ENCODE measurements around the gene TBC1D14.
A peak's percentile ranks its signal among the peaks of the same experiment; 100 is the strongest.

Gene TBC1D14

GRCh38 chr4:6983544-6984142 lies 74.0 kb downstream of the TBC1D14 start:
- H3K27ac ChIP-seq (ENCODE audit: low read depth, low read length), result no peak overlapping the region
- H3K9ac ChIP-seq (ENCODE audit: low read depth, low read length), result no peak overlapping the region
- H3K4me1 ChIP-seq (ENCODE audit: control insufficient read depth, insufficient read depth, low read length), result peaks cover 22% of the 10 kb centered on the region
- no peak overlapping the region for H3K4me3 ChIP-seq (ENCODE audit: low read depth, low read length)
- no peaks in the 10 kb centered on the region for H3K27me3 ChIP-seq (ENCODE audit: control insufficient read depth, insufficient read depth, low read length)
- no peaks in the 10 kb centered on the region for H3K36me3 ChIP-seq (ENCODE audit: control insufficient read depth, insufficient read depth, low read length)
- H3K9me3 ChIP-seq (ENCODE audit: control insufficient read depth, insufficient read depth, low read length), result no peaks in the 10 kb centered on the region

GRCh38 chr4:6984612-6985425 lies 75.2 kb downstream of the TBC1D14 start:
- H3K27me3 ChIP-seq (ENCODE audit: control insufficient read depth, insufficient read depth, low read length), result no peaks in the 10 kb centered on the region
- H3K27ac ChIP-seq (ENCODE audit: low read depth, low read length), result no peak overlapping the region
- H3K36me3 ChIP-seq (ENCODE audit: control insufficient read depth, insufficient read depth, low read length), result no peaks in the 10 kb centered on the region
- no peaks in the 10 kb centered on the region for H3K9me3 ChIP-seq (ENCODE audit: control insufficient read depth, insufficient read depth, low read length)
- no peak overlapping the region for H3K4me3 ChIP-seq (ENCODE audit: low read depth, low read length)
- peaks cover 27% of the 10 kb centered on the region for H3K4me1 ChIP-seq (ENCODE audit: control insufficient read depth, insufficient read depth, low read length)
- no peak overlapping the region for H3K9ac ChIP-seq (ENCODE audit: low read depth, low read length)

- Histone ChIP-seq H3K4me3 (ENCODE audit: low read depth, low read length) (peak overlapping the region; percentile 76), H3K27me3 (ENCODE audit: control insufficient read depth, insufficient read depth, low read length) (no peaks in the 10 kb centered on the region), H3K9ac (ENCODE audit: low read depth, low read length) (peak overlapping the region; percentile 50), H3K4me1 (ENCODE audit: control insufficient read depth, insufficient read depth, low read length) (peaks cover 27% of the 10 kb centered on the region), H3K36me3 (ENCODE audit: control insufficient read depth, insufficient read depth, low read length) (0 out of 2 replicates have a peak, but pooled peaks cover 4% of the 10 kb centered on the region), H3K27ac (ENCODE audit: low read depth, low read length) (peak overlapping the region; percentile 92), H3K9me3 (ENCODE audit: control insufficient read depth, insufficient read depth, low read length) (no peaks in the 10 kb centered on the region)
These were observed 76.6 kb downstream of the TBC1D14 start for GRCh38 chr4:6986072-6986780.

GRCh38 chr4:6986781-6987587 lies 77.4 kb downstream of the TBC1D14 start:
- Histone ChIP-seq H3K4me3 (ENCODE audit: low read depth, low read length) (peak overlapping the region; percentile 83), H3K27me3 (ENCODE audit: control insufficient read depth, insufficient read depth, low read length) (no peaks in the 10 kb centered on the region), H3K9ac (ENCODE audit: low read depth, low read length) (peak overlapping the region; percentile 85), H3K9me3 (ENCODE audit: control insufficient read depth, insufficient read depth, low read length) (no peaks in the 10 kb centered on the region), H3K27ac (ENCODE audit: low read depth, low read length) (peak overlapping the region; percentile 92), H3K4me1 (ENCODE audit: control insufficient read depth, insufficient read depth, low read length) (peaks cover 27% of the 10 kb centered on the region), H3K36me3 (ENCODE audit: control insufficient read depth, insufficient read depth, low read length) (0 out of 2 replicates have a peak, but pooled peaks cover 4% of the 10 kb centered on the region)

- peak overlapping the region; percentile 85 for H3K9ac ChIP-seq (ENCODE audit: low read depth, low read length)
- H3K36me3 ChIP-seq (ENCODE audit: control insufficient read depth, insufficient read depth, low read length), result peaks cover 7% of the 10 kb centered on the region; the same call in 1 of the 2 replicates
- no peaks in the 10 kb centered on the region for H3K27me3 ChIP-seq (ENCODE audit: control insufficient read depth, insufficient read depth, low read length)
- H3K4me3 ChIP-seq (ENCODE audit: low read depth, low read length), result peak overlapping the region; percentile 83
- H3K4me1 ChIP-seq (ENCODE audit: control insufficient read depth, insufficient read depth, low read length), result peaks cover 27% of the 10 kb centered on the region
- H3K27ac ChIP-seq (ENCODE audit: low read depth, low read length), result peak overlapping the region; percentile 79
- no peaks in the 10 kb centered on the region for H3K9me3 ChIP-seq (ENCODE audit: control insufficient read depth, insufficient read depth, low read length)
These were observed 77.9 kb downstream of the TBC1D14 start for GRCh38 chr4:6987588-6987961.

GRCh38 chr4:6988016-6988715 lies 78.5 kb downstream of the TBC1D14 start:
- Histone ChIP-seq H3K4me1 (ENCODE audit: control insufficient read depth, insufficient read depth, low read length) (peaks cover 27% of the 10 kb centered on the region), H3K9me3 (ENCODE audit: control insufficient read depth, insufficient read depth, low read length) (no peaks in the 10 kb centered on the region), H3K4me3 (ENCODE audit: low read depth, low read length) (peak overlapping the region; percentile 83), H3K27me3 (ENCODE audit: control insufficient read depth, insufficient read depth, low read length) (no peaks in the 10 kb centered on the region), H3K27ac (ENCODE audit: low read depth, low read length) (peak overlapping the region; percentile 79), H3K36me3 (ENCODE audit: control insufficient read depth, insufficient read depth, low read length) (peaks cover 13% of the 10 kb centered on the region), H3K9ac (ENCODE audit: low read depth, low read length) (peak overlapping the region; percentile 85)

- peaks cover 25% of the 10 kb centered on the region for H3K36me3 ChIP-seq (ENCODE audit: control insufficient read depth, insufficient read depth, low read length)
- H3K27me3 ChIP-seq (ENCODE audit: control insufficient read depth, insufficient read depth, low read length), result no peaks in the 10 kb centered on the region
- no peak overlapping the region for H3K27ac ChIP-seq (ENCODE audit: low read depth, low read length)
- H3K9ac ChIP-seq (ENCODE audit: low read depth, low read length), result no peak overlapping the region
- H3K4me1 ChIP-seq (ENCODE audit: control insufficient read depth, insufficient read depth, low read length), result peaks cover 27% of the 10 kb centered on the region
- H3K4me3 ChIP-seq (ENCODE audit: low read depth, low read length), result no peak overlapping the region
- H3K9me3 ChIP-seq (ENCODE audit: control insufficient read depth, insufficient read depth, low read length), result no peaks in the 10 kb centered on the region
These were observed 79.8 kb downstream of the TBC1D14 start for GRCh38 chr4:6989331-6989923.

GRCh38 chr4:6990661-6991060 lies 81.0 kb downstream of the TBC1D14 start:
- H3K4me3 ChIP-seq (ENCODE audit: low read depth, low read length), result no peak overlapping the region
- peaks cover 21% of the 10 kb centered on the region for H3K4me1 ChIP-seq (ENCODE audit: control insufficient read depth, insufficient read depth, low read length)
- peaks cover 32% of the 10 kb centered on the region for H3K36me3 ChIP-seq (ENCODE audit: control insufficient read depth, insufficient read depth, low read length)
- H3K27me3 ChIP-seq (ENCODE audit: control insufficient read depth, insufficient read depth, low read length), result no peaks in the 10 kb centered on the region
- H3K9me3 ChIP-seq (ENCODE audit: control insufficient read depth, insufficient read depth, low read length), result no peaks in the 10 kb centered on the region
- H3K27ac ChIP-seq (ENCODE audit: low read depth, low read length), result no peak overlapping the region
- no peak overlapping the region for H3K9ac ChIP-seq (ENCODE audit: low read depth, low read length)

- no peak overlapping the region for H3K27ac ChIP-seq (ENCODE audit: low read depth, low read length)
- H3K36me3 ChIP-seq (ENCODE audit: control insufficient read depth, insufficient read depth, low read length), result peaks cover 35% of the 10 kb centered on the region
- no peak overlapping the region for H3K9ac ChIP-seq (ENCODE audit: low read depth, low read length)
- H3K4me1 ChIP-seq (ENCODE audit: control insufficient read depth, insufficient read depth, low read length), result peaks cover 15% of the 10 kb centered on the region
- H3K27me3 ChIP-seq (ENCODE audit: control insufficient read depth, insufficient read depth, low read length), result no peaks in the 10 kb centered on the region
- H3K9me3 ChIP-seq (ENCODE audit: control insufficient read depth, insufficient read depth, low read length), result no peaks in the 10 kb centered on the region
- H3K4me3 ChIP-seq (ENCODE audit: low read depth, low read length), result no peak overlapping the region
These were observed 81.6 kb downstream of the TBC1D14 start for GRCh38 chr4:6991249-6991648.

Data from HUES48 (cell line).